IMR-90 (cell line): Measurements from ENCODE around the gene C1QTNF1. TPM values are rescaled to one million over a fixed set of nuclear protein-coding genes. Genes with fewer than 3 reads are reported as not detected.

Experiments used
- ATAC-seq: fragments of 200-7000 bp; cut with Tn5 transposase; 2 replicates; pipeline ENCODE4 v1.9.1; 2020; ENCODE audit warnings: low read depth, mild to moderate bottlenecking, moderate library complexity
- BruUV-seq: library from RNA; stranded (reverse); fragments of 400-500 nt; replicated peaks from 2 replicates; lab custom pipeline; 2021; lab: Mats Ljungman, UMichigan
- CTCF ChIA-PET: fragments of 300-600 bp; formaldehyde crosslinking; extraction: SDS; loops from one replicate; lab custom pipeline; 2021; ENCODE audit warnings: antibody characterized with exemption; lab: Yijun Ruan, JAX
- POLR2A ChIA-PET: fragments of 300-600 bp; sonication (Branson Sonifier 250); formaldehyde crosslinking; loops from one replicate; lab custom pipeline; 2022; ENCODE audit warnings: antibody characterized with exemption; ENCODE audit not compliant: unreplicated experiment; lab: Charles Lee
- DNase-seq: peaks from one replicate; pipeline ENCODE4 v3.0.0; 2013
- H2AFZ ChIP-seq: replicated peaks from 2 replicates; pipeline ENCODE3; 2013; ENCODE audit warnings: low read length, mild to moderate bottlenecking; ENCODE audit not compliant: poor library complexity
- H2AK5ac ChIP-seq: 2 replicates; pipeline ENCODE4 v1.6.1; 2013; ENCODE audit warnings: low read depth, low read length, inconsistent platforms
- H2AK9ac ChIP-seq: replicated peaks from 2 replicates; pipeline ENCODE3; 2013; ENCODE audit warnings: mild to moderate bottlenecking, low read depth, low read length, moderate library complexity; ENCODE audit not compliant: poor library complexity
- H2BK120ac ChIP-seq: 2 replicates; pipeline ENCODE4 v1.6.1; 2013; ENCODE audit warnings: low read depth, low read length, inconsistent platforms
- H2BK15ac ChIP-seq: 3 replicates; pipeline ENCODE4 v1.6.1; 2013; ENCODE audit warnings: low read depth, low read length, inconsistent platforms
- H2BK20ac ChIP-seq: 2 replicates; pipeline ENCODE4 v1.6.1; 2013; ENCODE audit warnings: low read depth, mild to moderate bottlenecking, inconsistent platforms, low read length, moderate library complexity
- H2BK5ac ChIP-seq: 2 replicates; pipeline ENCODE4 v1.6.1; 2013; ENCODE audit warnings: mild to moderate bottlenecking, low read depth, low read length, inconsistent platforms; ENCODE audit not compliant: poor library complexity, severe bottlenecking
- H3K14ac ChIP-seq: replicated peaks from 2 replicates; pipeline ENCODE4 v1.6.1; 2013; ENCODE audit warnings: low read depth, low read length, inconsistent platforms
- H3K18ac ChIP-seq: 2 replicates; pipeline ENCODE4 v1.6.1; 2013; ENCODE audit warnings: low read depth, low read length, control low read depth
- H3K23ac ChIP-seq: 2 replicates; pipeline ENCODE4 v1.6.1; 2013; ENCODE audit warnings: low read depth, low read length, inconsistent platforms
- H3K27ac ChIP-seq: 2 replicates; pipeline ENCODE4 v1.5.1; 2013; ENCODE audit warnings: mild to moderate bottlenecking, control low read depth, low read length; ENCODE audit not compliant: insufficient read depth
- H3K27me3 ChIP-seq: 2 replicates; pipeline ENCODE4 v1.6.1; 2013; ENCODE audit warnings: low read length; ENCODE audit not compliant: control insufficient read depth, insufficient read depth
- H3K36me3 ChIP-seq: 2 replicates; pipeline ENCODE4 v1.6.1; 2013; ENCODE audit warnings: low read length, mixed read lengths; ENCODE audit not compliant: control insufficient read depth, insufficient read depth
- H3K4ac ChIP-seq: 2 replicates; pipeline ENCODE4 v1.6.1; 2013; ENCODE audit warnings: low read depth, low read length, inconsistent platforms
- H3K4me1 ChIP-seq: 2 replicates; pipeline ENCODE4 v1.6.1; 2013; ENCODE audit warnings: low read length, mixed read lengths; ENCODE audit not compliant: control insufficient read depth, insufficient read depth
- H3K4me2 ChIP-seq: 2 replicates; pipeline ENCODE4 v1.6.1; 2013; ENCODE audit warnings: low read depth, mild to moderate bottlenecking, control low read depth, low read length, moderate library complexity
- H3K4me3 ChIP-seq: 2 replicates; pipeline ENCODE4 v1.5.1; 2013; ENCODE audit warnings: low read depth, mild to moderate bottlenecking, control low read depth, low read length, moderate library complexity; ENCODE audit not compliant: insufficient read depth
- H3K56ac ChIP-seq: 2 replicates; pipeline ENCODE4 v1.6.1; 2013; ENCODE audit warnings: low read length, inconsistent platforms; ENCODE audit not compliant: insufficient read depth; ENCODE audit errors: extremely low read depth
- H3K79me1 ChIP-seq, 2 experiments: 2 replicates each; pipeline ENCODE4 v1.6.1; 2013; ENCODE audit warnings: low read length in 2 of 2, inconsistent platforms in 1 of 2, low read depth in 1 of 2
- H3K9ac ChIP-seq: 2 replicates; pipeline ENCODE4 v1.6.1; 2013; ENCODE audit warnings: low read depth, low read length, control low read depth
- H3K9me1 ChIP-seq: 2 replicates; pipeline ENCODE4 v1.6.1; 2013; ENCODE audit warnings: low read length, inconsistent platforms; ENCODE audit not compliant: insufficient read depth
- H3K9me3 ChIP-seq: 2 replicates; pipeline ENCODE4 v1.6.1; 2013; ENCODE audit warnings: low read length; ENCODE audit not compliant: control insufficient read depth, insufficient read depth
- H4K20me1 ChIP-seq: 2 replicates; pipeline ENCODE4 v1.6.1; 2013; ENCODE audit warnings: low read length, inconsistent platforms; ENCODE audit not compliant: insufficient read depth
- H4K5ac ChIP-seq: 2 replicates; pipeline ENCODE4 v1.6.1; 2013; ENCODE audit warnings: mild to moderate bottlenecking, low read depth, low read length, control low read depth
- H4K8ac ChIP-seq, 2 experiments: 2 replicates each; pipeline ENCODE4 v1.6.1; 2013; ENCODE audit warnings: low read depth in 2 of 2, low read length in 2 of 2, control low read depth in 1 of 2, inconsistent platforms in 1 of 2
- H4K91ac ChIP-seq: 2 replicates; pipeline ENCODE4 v1.6.1; 2013; ENCODE audit warnings: low read depth, low read length, inconsistent platforms; ENCODE audit not compliant: insufficient read depth
- BHLHE40 ChIP-seq: fragments of 150-350 bp; IDR thresholded peaks from 2 replicates; pipeline ENCODE4 v1.6.1; 2016; ENCODE audit warnings: mild to moderate bottlenecking, low read depth, low read length
- CEBPB ChIP-seq: IDR thresholded peaks from 2 replicates; pipeline ENCODE4 v1.6.1; 2012; ENCODE audit warnings: low read depth, low read length, improper control_type of control experiment
- CHD1 ChIP-seq: IDR thresholded peaks from 2 replicates; pipeline ENCODE4 v1.6.1; 2012; ENCODE audit warnings: low read depth, low read length, improper control_type of control experiment
- CTCF ChIP-seq: conservative IDR thresholded peaks from 2 replicates; pipeline ENCODE4 v1.5.1; 2012; ENCODE audit warnings: mild to moderate bottlenecking, low read depth, low read length, improper control_type of control experiment
- FOS ChIP-seq: fragments of 150-350 bp; IDR thresholded peaks from 2 replicates; pipeline ENCODE4 v1.6.1; 2016; ENCODE audit warnings: low read depth, low read length
- MAFK ChIP-seq: IDR thresholded peaks from 2 replicates; pipeline ENCODE4 v1.6.1; 2012; ENCODE audit warnings: low read depth, low read length, improper control_type of control experiment
- MAZ ChIP-seq: IDR thresholded peaks from 2 replicates; pipeline ENCODE4 v1.6.1; 2012; ENCODE audit warnings: low read depth, mild to moderate bottlenecking, low read length, improper control_type of control experiment, moderate library complexity, borderline replicate concordance
- MXI1 ChIP-seq: IDR thresholded peaks from 2 replicates; pipeline ENCODE4 v1.6.1; 2012; ENCODE audit warnings: low read depth, mild to moderate bottlenecking, low read length, moderate library complexity, borderline replicate concordance
- NFE2L2 ChIP-seq: fragments of 150-350 bp; IDR thresholded peaks from 2 replicates; pipeline ENCODE4 v1.6.1; 2016; ENCODE audit warnings: low read depth, mild to moderate bottlenecking, low read length
- POLR2A ChIP-seq: IDR thresholded peaks from 2 replicates; pipeline ENCODE4 v1.6.1; 2012; ENCODE audit warnings: mild to moderate bottlenecking, low read depth, low read length
- RAD21 ChIP-seq: IDR thresholded peaks from 2 replicates; pipeline ENCODE4 v1.6.1; 2012; ENCODE audit warnings: low read length, improper control_type of control experiment
- RCOR1 ChIP-seq: IDR thresholded peaks from 2 replicates; pipeline ENCODE4 v1.6.1; 2012; ENCODE audit warnings: mild to moderate bottlenecking, low read length, improper control_type of control experiment; ENCODE audit not compliant: insufficient replicate concordance
- SMC3 ChIP-seq: fragments of 150-350 bp; IDR thresholded peaks from 2 replicates; pipeline ENCODE4 v1.6.1; 2016; ENCODE audit warnings: low read depth, mild to moderate bottlenecking, antibody characterized with exemption, low read length, moderate library complexity
- WGBS, 2 experiments: methylation state at CpG; one replicate each; pipeline versions ENCODE4 v1.1.5 to v1.1.7; 2013; ENCODE audit warnings: missing lambda C conversion rate in 2 of 2; ENCODE audit not compliant: insufficient read length in 1 of 2; ENCODE audit errors: extremely low coverage in 2 of 2; 5-methylcytosine and 5-hydroxymethylcytosine counted together
- dilution Hi-C: fragments of 300-500 bp; cut with HindIII; formaldehyde crosslinking; loops from one replicate; pipeline ENCODE4 v1.14.3; 2018; ENCODE audit warnings: low sequenced_read_pairs; ENCODE audit not compliant: unreplicated experiment
- in situ Hi-C: fragments of 300-500 bp; cut with MboI; formaldehyde crosslinking; loops from 3 replicates; pipeline ENCODE4 v1.14.3; 2019; ENCODE audit warnings: low sequenced_read_pairs, inconsistent platforms, mixed read lengths
- intact Hi-C: fragments of 100-400 bp; cut with micrococcal nuclease; formaldehyde crosslinking; loops from 2 replicates; pipeline ENCODE4 v1.10.0; 2022
- polyA plus RNA-seq, 3 experiments: library from polyadenylated mRNA; depleted of rRNA; stranded (reverse); fragments of >200 nt; gene quantifications; 2 replicates each; pipeline ENCODE4 v1.2.3, GENCODE V29; 2012; ENCODE audit warnings: low replicate concordance in 1 of 3
- total RNA-seq: library from RNA; depleted of rRNA; stranded (reverse); fragments of >200 nt; gene quantifications from 2 replicates; pipeline ENCODE4 v1.2.3, GENCODE V29; 2012
- TF ChIP-seq, protein P1 (sequence below): fragments of 150-350 bp; IDR thresholded peaks from 2 replicates; pipeline ENCODE4 v1.6.1; 2016; ENCODE audit warnings: low read depth, mild to moderate bottlenecking, low read length, moderate library complexity, borderline replicate concordance
- TF ChIP-seq, protein P2 (sequence below): fragments of 150-350 bp; IDR thresholded peaks from 2 replicates; pipeline ENCODE4 v1.6.1; 2017; ENCODE audit warnings: mild to moderate bottlenecking, antibody characterized with exemption, low read length, low read depth

C1QTNF1 gene
- total and polyA plus RNA-seq, 2 of the 4 experiments (the other 2 are of a cell fraction): 3.4 to 8.4 TPM

GRCh38 chr17:79018370-79018695, 5.6 kb upstream of the C1QTNF1 start:
- H2BK5ac ChIP-seq: no peak overlapping the region
- no peaks in the 10 kb centered on the region for H4K20me1 ChIP-seq
- no peak overlapping the region for H2BK120ac ChIP-seq
- H3K9me3 ChIP-seq: no peaks in the 10 kb centered on the region
- in situ Hi-C loops: loop anchor here (10.0 kb wide), 1 partner anchor 376 kb away; no protein-coding TSS in a partner anchor
- DNase-seq (no peak), ATAC-seq (no peak)
- H3K23ac ChIP-seq: no peak overlapping the region
- dilution Hi-C loops: no loop called here
- no TSS peak for BruUV-seq
- H3K9ac ChIP-seq: no peak overlapping the region
- no peaks in the 10 kb centered on the region for H3K79me1 ChIP-seq
- no peak overlapping the region for H2BK20ac ChIP-seq
- H2BK15ac ChIP-seq: no peak overlapping the region
- no peak overlapping the region for H3K4me2 ChIP-seq
- H4K91ac ChIP-seq: no peak overlapping the region
- H2AFZ ChIP-seq: no peak overlapping the region
- peaks cover 11% of the 10 kb centered on the region for H3K4me1 ChIP-seq
- intact Hi-C loops: no loop called here
- H3K27ac ChIP-seq: no peak overlapping the region
- no peak overlapping the region for H2AK9ac ChIP-seq
- POLR2A ChIA-PET: no interaction called here
- WGBS, 2 experiments: no CpG with 5 or more reads among the region's 3 CpGs
- TF ChIP-seq CEBPB (no peak), CTCF (no peak), CHD1 (no peak), FOS (no peak), SMC3 (no peak), POLR2A (no peak), MAZ (no peak), RCOR1 (no peak), NFE2L2 (no peak), BHLHE40 (no peak), RAD21 (no peak), MAFK (no peak), MXI1 (no peak)
- TF ChIP-seq, protein P1, sequence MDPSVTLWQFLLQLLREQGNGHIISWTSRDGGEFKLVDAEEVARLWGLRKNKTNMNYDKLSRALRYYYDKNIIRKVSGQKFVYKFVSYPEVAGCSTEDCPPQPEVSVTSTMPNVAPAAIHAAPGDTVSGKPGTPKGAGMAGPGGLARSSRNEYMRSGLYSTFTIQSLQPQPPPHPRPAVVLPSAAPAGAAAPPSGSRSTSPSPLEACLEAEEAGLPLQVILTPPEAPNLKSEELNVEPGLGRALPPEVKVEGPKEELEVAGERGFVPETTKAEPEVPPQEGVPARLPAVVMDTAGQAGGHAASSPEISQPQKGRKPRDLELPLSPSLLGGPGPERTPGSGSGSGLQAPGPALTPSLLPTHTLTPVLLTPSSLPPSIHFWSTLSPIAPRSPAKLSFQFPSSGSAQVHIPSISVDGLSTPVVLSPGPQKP: no peak
- TF ChIP-seq, protein P2, sequence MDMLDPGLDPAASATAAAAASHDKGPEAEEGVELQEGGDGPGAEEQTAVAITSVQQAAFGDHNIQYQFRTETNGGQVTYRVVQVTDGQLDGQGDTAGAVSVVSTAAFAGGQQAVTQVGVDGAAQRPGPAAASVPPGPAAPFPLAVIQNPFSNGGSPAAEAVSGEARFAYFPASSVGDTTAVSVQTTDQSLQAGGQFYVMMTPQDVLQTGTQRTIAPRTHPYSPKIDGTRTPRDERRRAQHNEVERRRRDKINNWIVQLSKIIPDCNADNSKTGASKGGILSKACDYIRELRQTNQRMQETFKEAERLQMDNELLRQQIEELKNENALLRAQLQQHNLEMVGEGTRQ: no peak
- no peak overlapping the region for H3K18ac ChIP-seq
- no peaks in the 10 kb centered on the region for H3K36me3 ChIP-seq
- CTCF ChIA-PET: interaction anchor here (0.6 to 3.6 kb wide), 3 partner anchors 22 to 64 kb away, joined by 3 to 19 read pairs (median 5); no protein-coding TSS in a partner anchor
- H4K8ac ChIP-seq: no peak overlapping the region
- no peak overlapping the region for H2AK5ac ChIP-seq
- no peak overlapping the region for H3K4ac ChIP-seq
- peaks cover 2% of the 10 kb centered on the region; the same call in 1 of the 2 replicates for H3K27me3 ChIP-seq
- no peak overlapping the region for H3K56ac ChIP-seq
- no peak overlapping the region for H3K14ac ChIP-seq
- H4K5ac ChIP-seq: no peak overlapping the region
- H3K9me1 ChIP-seq: no peaks in the 10 kb centered on the region
- no peak overlapping the region for H3K4me3 ChIP-seq
